GM19467 (cell line): ENCODE data around the gene ADGRG3.

Experiments
- ATAC-seq: cut with Tn5 transposase; IDR thresholded peaks from one replicate; pipeline ENCODE4 v1.9.1; 2021; ENCODE audit warnings: mild to moderate bottlenecking, moderate library complexity; ENCODE audit not compliant: unreplicated experiment

The ADGRG3 gene

DNA sequence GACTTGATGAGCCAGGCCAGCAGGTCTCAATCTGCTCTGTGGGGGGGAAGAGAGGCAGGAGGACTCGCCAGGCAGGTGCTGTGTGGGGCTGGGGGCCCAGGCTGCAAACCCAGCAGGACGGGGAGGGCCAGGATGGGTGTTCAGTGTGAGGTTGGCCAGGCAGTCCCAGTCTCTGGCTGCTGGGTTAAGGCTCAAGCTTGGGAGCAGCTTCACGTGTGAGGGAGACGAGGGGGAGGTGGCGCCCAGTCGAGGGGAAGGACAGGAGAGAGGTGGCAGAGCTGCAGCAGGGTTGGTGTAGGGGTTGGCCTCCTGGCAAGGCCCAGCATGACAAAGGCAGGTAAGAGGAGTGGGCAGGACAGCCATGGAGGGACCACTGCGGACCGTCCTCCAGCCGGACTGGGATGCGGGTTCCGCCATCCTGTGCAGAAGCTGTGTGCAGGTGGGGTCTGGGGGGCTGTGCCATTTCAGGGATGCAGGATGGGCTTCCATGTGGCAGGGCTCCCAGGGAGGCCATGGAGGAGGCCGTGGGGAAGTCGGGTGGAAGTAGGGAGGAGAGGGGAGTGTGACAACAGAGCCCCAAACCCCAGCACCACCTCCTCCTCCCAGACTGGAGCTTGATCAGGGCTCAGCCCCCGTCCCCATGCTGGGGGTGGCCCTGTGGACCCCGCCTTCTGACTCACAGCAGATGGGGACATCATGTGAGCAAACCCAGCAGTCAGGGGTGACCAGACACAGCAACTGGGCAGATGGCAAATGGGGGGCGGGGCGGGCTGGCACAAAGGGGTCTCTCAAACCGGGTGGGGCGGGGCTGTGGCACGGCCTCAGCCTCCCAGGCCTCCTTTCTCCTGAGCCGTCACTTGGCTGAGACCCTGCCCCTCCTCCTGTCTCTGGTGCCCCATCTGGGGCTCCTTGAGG is 36.9 kb upstream of the ADGRG3 start:
- ATAC-seq: no peak

DNA sequence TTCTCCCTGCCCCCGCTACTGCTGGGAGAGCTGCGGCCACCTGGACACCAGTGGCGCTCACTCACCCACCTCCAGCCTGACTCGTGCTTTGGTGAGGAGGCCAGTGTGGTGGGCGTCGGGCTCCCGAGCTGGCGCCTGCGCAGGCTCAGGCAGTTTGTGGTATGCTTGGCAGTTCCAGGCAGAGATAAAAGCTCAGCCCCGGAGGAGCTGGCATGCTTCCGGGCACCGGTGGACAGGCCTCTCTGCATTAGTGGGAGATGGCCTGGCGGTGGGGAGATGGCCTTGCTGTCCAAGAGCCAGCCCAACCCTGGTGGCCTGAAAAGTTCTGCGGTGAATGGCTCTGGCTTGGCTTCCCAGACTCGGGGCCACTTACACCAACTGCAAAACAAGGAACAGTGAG is 35.5 kb upstream of the ADGRG3 start:
- no peak for ATAC-seq

DNA sequence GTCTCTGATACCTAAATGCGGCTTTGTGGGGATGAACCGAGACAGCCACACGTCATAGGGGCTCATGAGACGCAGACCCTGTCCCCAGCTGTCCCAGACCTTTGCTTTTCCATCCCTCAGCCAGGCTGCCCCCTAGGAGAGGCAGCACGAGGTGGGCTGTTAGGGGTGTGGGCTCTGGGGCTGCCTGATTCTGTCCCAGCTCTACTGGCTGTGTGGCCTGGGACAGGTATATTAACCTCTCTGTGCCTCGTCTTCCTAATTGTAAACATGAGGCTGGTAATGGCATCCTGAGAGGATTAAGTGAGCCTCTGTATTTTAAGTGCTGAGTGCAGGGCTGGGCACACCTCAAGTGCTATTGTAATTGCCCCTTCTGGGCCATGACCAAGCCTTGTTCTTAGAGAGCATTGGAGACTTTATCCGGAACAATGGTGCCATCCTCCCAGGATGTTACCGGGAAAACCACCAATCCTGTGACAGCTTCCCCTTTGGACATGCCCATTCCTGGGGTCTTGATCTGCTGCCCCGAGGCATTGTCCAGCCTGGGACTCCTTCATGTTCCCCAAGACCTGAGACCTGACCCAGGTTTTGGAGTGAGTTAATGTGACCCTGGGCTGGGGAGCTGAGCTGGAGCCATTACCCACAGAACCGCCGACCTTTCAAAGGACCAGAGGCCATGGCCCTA is 34.6 kb upstream of the ADGRG3 start:
- no peak for ATAC-seq

DNA sequence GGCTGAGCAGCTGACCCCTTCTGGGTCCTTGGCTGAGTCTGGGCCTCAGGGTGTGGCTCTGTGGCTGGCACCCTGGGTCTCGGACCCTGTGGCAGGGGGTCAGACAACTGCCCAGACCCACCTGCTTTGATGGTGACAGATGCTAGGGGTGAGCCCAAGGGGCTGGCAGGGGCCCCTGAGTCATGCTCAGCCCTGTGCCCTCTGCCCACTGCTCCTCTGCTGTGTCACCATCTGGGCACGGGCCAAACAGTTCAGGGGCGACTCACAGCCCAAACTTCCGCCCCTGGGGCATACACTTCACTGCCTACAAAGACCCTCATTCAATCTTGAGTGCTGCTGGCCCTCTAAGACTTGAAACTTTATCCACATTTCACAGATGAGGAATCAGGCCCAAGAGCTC is 33.9 kb upstream of the ADGRG3 start:
- ATAC-seq: no peak

DNA sequence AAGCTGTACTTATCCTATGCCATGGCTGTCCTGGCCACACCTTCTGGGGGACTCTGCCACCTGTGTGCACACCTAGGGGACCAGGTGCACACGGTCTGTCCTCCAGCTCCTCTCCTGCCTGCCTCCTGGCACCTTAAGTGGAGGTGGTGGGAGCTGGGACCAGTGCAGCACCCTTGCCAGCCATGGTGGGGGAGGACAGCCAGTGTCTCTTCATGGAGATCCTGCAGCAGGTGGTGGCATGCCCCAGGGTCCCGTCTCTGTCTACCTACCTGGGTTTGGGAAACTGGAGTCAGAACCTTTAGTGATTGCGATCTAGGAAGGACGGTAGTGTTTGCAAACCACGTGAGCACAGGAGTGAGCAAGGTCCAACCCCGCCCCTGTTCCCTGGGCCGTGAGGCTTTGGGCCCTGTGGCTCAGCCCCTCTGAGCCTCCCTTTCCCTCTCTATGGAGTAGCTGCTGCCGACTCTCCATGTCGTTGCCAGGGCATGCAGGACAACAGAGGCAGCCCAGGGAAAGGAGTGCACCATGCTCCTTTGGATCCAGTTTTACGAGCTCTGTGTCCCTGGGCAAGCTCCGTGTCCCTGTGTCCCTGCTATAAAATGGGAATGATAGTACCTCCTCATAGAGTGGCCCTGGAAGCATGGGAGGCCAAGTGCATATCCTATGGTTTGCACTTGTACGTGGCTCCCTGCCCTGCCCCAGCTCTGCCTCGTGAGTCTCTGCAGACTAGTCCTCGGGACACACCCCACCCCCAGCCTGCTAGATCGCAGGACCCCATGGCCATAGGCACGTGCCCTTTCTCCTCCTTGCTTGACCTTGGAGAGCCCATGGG is 32.6 kb upstream of the ADGRG3 start:
- ATAC-seq: no peak

DNA sequence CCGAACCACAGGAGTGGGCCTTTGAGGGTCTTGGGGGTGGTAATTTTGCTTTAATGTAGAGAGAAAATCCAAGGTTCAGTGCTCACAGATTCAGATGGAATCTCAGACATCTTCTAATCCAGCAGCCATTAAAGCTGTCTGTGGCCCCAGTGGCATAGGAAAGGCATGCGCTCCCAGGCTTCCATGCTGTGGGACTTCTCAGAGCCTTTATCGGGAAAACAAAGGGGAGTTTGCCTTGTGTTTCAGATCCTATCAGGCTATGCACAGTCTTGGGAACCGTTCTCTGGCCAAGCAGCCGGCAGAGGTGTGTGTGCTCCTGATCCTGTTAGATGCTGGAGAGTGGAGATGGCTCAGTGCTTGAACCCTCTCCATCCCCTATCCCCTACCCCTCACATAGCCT is 31.9 kb upstream of the ADGRG3 start:
- no peak for ATAC-seq

DNA sequence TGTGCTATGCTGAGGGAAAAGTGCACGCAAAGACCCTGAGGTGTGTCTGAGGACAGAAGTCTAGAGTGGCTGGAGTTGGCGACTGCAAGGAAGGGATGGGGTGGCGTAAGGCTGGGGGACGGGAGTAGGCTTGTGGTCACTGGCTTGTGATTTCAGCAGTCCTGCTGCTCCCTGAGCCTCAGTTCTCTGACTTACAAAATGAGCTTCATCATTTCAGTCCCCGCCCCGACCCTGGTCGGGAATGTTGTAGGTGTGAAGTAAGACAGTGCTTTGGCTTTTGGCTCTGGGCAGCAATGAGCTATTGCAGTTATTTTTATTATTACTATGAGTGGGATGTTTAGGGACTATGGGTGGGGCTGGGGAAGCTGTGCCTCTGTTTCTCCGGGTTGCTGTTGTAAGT is 31.1 kb upstream of the ADGRG3 start:
- no peak for ATAC-seq

DNA sequence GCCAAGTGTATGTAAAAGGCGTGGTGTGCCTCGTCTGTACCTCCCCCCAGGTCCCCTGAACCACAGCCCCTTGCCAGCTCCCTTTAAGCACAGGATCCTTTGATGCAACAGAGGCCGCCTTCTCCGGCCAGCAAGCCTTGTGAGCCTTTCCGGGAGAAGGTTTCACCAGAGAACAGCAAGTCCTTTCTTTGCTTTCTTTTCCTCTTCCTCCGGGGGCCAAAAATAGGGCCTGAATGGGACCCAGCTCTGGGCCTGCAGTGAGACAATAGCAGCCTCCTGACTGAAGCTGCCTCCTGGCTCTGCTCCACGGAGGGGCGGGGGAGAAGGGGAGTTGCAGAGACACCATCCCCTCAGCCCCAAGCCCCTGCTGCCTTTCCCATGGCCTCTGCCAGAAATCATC is 30.7 kb upstream of the ADGRG3 start:
- no peak for ATAC-seq

DNA sequence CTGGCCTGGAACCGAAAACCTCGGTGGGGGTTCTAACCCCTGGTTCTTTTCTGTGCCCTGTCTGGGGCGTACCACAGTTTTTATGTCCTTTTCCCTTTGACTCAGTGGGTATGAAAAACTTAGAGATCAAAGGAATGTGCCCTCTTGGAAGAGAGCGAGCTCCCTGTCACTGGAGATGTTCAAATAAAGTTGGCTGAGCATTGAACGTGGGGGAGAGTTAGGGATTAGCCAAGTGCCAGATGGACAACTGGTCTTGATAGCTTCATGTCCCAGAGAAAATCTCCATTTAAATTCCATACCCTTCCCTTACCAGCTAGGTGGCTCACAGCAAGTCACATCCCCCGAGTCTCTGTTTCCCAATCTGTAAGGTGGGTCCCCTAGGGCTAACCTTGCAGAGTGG is 30.1 kb upstream of the ADGRG3 start:
- ATAC-seq: no peak

DNA sequence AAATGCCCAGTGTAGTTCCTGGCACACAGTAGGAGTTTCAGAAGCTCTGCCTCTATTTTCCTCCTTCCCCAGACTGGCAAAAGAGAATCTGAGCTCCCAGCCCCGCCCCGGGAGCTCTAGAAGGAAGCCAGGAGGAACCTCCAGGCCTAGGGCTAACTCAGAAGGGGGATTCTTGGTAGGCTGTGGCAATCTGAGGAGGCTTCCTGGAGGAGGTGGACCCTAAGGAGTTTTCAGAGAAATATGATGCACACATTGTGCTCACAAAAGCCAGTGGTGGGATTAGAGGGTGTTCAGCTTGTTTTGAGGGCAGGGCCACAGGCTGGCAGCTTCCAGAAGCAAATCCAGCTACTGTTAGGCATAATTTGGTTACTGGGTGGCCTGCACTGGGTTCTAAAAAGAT is 29.7 kb upstream of the ADGRG3 start:
- ATAC-seq: no peak

DNA sequence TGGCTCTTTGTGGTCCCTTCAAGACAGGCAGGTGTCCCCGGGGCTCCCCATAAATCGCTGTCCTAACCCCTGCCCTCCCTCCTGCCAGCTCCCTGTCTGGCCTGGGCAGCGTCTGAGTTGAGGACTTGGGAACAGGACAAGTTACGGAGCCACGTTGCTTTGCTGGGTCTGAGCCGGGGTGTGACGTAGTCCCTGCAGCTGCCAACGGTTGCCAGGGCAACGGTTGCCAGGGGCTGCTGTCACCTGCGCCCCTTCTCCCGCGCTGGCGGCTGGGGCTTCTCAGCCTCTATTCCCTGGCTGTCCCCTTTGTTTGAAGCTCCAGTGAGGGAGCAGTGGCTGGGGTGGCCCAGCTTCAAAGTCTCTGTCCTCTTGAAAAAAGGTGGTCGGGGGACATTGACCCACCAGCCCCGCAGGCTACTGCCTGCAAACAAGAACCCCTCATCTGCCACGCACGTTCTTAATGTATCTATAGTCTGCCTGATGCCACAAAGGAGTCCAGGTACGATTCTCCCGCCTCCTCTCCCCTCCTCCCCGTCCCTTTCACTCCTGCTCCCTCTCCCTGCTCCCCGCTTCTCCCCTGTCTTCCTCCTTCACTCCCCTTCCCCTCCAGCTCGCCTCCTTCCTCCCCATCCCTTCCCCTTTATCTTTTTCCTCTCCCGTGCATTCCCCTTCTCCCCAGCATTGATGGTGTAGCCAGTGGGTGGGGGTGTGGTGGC is 28.8 kb upstream of the ADGRG3 start:
- no peak for ATAC-seq

DNA sequence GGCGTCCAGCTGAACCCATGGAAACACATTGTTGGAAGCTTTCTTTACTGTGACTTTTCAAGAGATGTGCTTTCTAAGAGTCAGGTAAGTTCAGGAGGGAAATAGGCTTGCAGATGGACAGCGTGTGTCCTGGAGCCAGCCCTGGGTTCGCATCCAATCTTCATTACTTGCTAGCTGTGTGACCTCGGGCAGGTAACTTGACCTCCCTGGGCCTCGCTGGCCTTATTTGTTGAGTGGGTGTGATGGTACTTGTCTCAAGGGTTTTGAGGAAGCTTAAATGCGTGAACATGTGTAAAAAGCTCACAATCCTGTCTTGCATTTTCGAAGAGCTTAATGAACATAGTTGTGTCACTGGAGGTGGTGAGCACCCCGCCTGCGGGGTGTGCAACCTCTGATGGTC is 27.9 kb upstream of the ADGRG3 start:
- no peak for ATAC-seq

DNA sequence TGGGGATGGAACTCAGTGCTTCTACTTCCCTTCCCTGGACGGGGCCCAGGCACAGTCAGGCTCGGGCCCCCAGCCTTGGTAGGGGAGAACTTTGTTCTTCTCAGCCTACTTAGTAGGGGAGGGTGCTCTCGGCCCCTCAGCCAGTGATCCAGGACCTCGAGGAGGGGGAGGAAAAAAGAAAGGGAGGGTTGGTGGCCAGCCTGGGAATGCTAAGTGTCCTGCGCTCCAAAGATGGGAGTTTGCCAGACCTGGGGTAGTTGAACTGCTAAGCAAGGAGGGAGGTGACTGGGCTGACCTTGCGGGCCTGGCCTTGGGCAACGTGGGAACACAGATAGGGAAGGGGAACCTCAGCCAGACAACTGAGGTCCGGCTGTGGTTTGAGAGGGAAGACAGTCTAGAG is 27.5 kb upstream of the ADGRG3 start:
- no peak for ATAC-seq

DNA sequence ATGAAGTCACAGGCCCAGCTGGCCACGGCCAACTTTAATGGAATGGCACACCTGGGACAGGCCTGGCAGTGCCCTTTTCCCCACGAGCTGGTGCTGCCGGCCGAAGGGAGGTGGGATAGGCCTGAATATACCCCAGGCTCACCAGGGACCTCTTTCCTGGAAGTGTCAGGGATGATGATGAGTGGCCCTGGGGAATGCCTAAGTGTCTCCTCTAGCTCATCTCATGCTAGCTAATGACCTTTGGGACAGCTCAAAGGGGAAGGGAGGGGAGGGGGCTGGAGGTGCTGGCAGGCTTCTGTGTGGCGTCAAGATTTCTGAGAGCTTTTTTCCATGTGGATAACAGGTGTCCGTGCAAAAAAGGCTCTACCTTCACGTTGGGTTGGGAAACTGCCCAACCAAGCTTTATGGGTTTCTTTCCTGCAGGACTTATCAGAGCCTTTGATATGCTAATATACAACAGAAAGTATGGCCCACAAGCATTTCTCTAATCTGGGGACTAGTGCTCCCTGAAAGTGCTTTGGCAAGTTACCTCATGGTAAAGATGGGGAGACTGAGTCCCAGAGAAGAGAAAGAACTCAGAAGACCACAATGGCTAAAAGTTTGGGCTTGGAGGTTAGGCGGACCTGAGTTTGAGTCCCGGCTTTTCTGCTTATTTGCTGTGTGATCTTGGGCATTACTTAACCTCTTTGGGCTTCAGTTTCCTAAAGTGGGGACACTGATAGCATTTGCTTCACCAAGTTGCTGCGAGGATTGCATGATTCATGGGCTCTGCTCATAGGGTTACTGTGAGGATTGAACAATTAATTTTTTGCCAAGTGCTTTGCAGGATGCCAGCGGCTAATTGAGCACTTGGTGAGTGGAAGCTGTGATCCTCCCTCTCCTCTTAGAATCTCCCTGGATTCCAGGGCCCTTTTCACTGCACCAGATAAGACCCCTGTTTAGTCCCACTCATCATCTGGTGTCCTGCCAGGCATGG is 25.7 kb upstream of the ADGRG3 start:
- ATAC-seq: no peak

DNA sequence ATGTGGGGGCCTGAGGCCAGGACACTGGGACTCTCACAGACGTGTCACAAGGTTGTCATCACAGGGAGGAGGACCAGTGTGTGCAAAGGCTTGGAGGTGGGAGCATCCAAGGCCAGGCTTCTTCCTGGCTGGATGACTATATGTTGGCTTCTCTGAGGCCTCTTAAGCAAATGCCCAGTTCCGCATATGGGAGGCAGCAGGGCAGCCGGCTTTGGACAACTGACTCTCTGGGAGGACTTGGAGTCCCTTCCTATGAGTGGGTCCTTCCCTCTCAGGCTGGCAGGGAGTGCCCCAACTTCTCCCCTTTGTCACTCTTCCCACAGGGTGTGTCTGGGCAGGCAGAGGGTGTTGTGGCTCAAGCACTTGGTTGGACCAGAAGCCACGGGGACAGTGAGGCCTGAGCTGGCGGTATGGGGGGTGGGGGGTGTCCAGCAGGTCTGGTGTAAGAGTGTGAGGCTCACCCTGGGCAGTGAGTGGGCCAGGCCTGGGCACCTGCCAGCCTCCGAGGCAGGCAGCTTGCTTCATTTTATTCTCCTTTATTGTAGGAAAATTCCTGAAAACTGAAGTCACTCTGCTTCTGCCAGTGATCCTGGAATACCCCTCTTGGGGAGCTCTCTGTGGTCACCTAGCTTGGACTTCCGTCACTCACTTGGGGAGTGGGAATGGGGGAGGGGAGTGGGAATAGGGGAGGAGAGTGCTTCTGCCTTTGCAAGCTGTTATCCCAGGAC is 24.8 kb upstream of the ADGRG3 start:
- ATAC-seq: no peak

DNA sequence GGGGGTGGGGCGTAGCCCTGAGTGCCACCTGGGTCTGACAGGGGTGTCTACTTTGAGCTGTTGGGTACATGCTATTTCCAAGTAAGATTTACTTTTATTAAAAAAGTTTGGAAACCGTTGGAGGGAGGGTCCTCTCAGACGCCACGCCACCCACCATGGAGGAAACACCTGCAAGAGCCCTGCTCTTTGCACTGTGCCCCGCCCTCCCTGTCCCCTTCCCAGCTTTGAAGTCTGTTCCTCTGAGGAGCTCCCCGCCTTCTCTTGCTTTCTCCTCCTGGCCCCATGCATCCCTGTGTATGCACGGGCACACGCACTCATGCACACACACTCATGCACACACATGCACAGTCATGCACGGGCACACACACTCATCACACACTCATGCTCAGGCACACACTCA is 24.2 kb upstream of the ADGRG3 start:
- no peak for ATAC-seq

DNA sequence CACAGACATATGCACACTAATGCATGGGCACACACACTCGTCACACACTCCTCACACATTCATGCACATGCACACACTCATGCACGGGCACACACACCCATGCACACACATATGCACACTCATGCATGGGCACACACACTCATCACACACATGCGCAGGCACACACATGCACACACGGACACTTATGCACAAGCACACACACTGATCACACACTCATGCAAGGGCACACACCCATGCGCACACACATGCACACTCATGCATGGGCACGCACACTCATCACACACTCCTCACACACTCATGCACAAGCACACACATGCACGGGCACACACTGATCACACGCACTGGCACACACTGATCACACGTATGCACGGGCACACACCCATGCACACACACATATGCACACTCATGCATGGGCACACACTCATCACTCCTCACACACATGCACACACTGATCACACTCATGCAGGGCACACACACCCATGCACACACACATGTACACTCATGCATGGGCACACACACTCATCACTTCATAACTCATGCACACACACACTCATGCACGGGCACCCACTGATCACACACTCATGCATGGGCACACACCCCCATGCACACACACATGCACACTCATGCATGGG is 23.6 kb upstream of the ADGRG3 start:
- ATAC-seq: no peak

DNA sequence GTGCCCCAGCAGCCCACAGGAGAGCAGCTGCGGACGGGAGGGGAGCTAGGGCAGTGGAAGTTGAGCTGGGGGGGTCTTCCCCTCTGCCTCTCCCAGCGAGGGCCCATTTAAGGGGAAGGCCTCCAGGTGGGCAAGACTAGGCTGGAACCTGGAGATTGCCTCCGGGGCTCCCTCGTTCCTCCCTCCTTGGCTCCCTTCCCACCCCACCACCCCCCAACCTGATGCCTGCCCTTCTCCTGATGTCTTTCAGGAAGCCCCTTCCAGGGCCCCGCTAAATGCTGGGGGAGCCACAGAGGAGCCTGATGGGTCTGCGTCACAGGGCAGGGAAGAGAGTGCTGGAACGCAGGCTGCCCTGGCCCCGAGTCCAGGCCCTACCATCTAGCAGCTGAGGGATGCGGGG is 22.9 kb upstream of the ADGRG3 start:
- ATAC-seq: no peak
